Sigmoid colon (tissue), 4 donors: Measurements from ENCODE around the gene KRT17.

Experiments
- EP300 ChIP-seq, 4 donors: sonication (generic); formaldehyde crosslinking; IDR thresholded peaks; one replicate each; pipeline ENCODE4 v1.6.1; 2017; ENCODE audit warnings: antibody characterized with exemption in 4 of 4
- POLR2A ChIP-seq, 2 donors: fragments of 450-650 bp; IDR thresholded peaks; one replicate each; pipeline ENCODE4 v1.6.1; 2016; ENCODE audit warnings: antibody characterized with exemption in 2 of 2, mild to moderate bottlenecking in 2 of 2, moderate library complexity in 2 of 2
- POLR2AphosphoS5 ChIP-seq, 4 donors: sonication (generic); formaldehyde crosslinking; IDR thresholded peaks; one replicate each; pipeline ENCODE4 v1.6.1; 2017; ENCODE audit warnings: antibody characterized with exemption in 4 of 4
- TF ChIP-seq, protein P1 (sequence below), 4 experiments: fragments of 450-650 bp in 3 of 4; fragments of 200-600 bp in 1 of 4; IDR thresholded peaks; one replicate each; pipeline ENCODE4 v1.5.1; 2016 to 2019; ENCODE audit warnings: antibody characterized with exemption in 4 of 4, mild to moderate bottlenecking in 3 of 4, moderate library complexity in 2 of 4

DNA sequence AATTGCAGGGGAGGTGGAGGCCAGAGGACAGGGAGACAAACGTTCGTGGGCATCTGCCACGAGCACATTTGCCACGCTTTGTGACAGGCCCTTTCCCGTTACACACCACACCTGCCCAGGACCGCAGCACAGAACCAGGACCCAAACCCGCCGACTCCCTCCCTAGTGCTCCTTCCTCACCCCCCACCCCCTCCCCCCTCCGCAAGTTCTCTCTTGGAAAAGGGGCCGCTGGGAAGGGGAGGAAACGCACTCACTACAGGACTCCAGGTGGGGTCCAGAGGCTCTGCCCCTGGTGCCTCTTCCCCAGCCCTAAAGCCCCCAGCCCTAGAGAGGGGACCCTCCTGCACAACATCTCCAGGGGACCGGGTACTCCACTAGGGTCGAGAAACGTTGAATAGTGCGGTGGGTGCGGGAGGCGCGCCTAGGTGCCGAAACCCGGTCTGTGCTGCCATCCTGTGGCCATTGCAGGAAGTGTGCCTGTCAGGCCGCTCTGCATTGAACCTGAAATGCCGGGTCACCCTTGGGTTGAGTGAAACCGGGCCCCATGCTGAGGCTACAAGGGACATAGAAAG lies 42.4 kb upstream of the KRT17 start:
- TF ChIP-seq POLR2A (IDR thresholded peaks at IDR 0.05) (no peak), POLR2AphosphoS5 (IDR thresholded peaks at IDR 0.05) (peak in 1 of 4 donors; percentile 33), EP300 (IDR thresholded peaks at IDR 0.05) (no peak)
- TF ChIP-seq, protein P1, sequence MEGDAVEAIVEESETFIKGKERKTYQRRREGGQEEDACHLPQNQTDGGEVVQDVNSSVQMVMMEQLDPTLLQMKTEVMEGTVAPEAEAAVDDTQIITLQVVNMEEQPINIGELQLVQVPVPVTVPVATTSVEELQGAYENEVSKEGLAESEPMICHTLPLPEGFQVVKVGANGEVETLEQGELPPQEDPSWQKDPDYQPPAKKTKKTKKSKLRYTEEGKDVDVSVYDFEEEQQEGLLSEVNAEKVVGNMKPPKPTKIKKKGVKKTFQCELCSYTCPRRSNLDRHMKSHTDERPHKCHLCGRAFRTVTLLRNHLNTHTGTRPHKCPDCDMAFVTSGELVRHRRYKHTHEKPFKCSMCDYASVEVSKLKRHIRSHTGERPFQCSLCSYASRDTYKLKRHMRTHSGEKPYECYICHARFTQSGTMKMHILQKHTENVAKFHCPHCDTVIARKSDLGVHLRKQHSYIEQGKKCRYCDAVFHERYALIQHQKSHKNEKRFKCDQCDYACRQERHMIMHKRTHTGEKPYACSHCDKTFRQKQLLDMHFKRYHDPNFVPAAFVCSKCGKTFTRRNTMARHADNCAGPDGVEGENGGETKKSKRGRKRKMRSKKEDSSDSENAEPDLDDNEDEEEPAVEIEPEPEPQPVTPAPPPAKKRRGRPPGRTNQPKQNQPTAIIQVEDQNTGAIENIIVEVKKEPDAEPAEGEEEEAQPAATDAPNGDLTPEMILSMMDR (IDR thresholded peaks at IDR 0.05): peak; percentile 93 to 97 (median 95)
